NCI-H2196 (cell line): ENCODE measurements around the gene CLEC18C.
"Not testable (repeated sequence)": the region's sequence is repeated elsewhere in the genome, so short reads cannot be mapped to it uniquely, and the experiment has no call there.

Experiments
- DNase-seq: peaks from one replicate; lab custom pipeline; 2025; ENCODE audit not compliant: unreplicated experiment; lab: John Stamatoyannopoulos, UW

The CLEC18C gene

DNA sequence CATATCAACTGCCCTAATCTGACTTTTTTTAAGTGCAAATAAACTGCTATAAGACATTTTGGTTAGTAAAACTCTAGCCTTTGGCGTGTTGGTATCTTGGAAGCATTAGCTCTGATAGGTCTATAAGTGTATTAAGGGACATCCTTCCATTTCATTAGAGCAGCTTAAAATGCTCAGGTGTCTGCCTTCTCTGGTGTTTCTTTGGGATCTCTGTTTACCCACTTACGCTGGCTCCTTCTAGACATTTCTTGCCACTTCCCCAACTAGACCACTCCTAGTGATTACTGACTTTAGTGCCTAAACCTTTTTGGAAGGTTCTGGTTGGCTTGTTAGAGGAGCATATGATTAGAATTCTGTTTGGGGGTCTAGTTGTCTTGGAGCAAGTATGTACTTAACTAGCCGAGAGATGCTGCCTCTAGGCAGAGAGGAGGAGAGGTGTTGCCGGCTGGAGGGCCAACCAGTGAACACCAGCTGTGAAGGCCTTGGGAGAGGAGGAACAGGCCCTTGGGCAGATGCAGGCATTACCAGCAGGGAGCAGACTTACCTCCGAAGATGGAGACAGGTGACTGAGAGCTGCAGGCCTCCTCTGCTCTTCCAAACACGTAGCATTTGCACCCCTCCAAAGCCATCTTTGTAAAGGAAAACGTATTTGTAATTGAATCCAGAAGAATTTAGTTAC, 15.2 kb upstream of the CLEC18C start:
- no peak for DNase-seq

DNA sequence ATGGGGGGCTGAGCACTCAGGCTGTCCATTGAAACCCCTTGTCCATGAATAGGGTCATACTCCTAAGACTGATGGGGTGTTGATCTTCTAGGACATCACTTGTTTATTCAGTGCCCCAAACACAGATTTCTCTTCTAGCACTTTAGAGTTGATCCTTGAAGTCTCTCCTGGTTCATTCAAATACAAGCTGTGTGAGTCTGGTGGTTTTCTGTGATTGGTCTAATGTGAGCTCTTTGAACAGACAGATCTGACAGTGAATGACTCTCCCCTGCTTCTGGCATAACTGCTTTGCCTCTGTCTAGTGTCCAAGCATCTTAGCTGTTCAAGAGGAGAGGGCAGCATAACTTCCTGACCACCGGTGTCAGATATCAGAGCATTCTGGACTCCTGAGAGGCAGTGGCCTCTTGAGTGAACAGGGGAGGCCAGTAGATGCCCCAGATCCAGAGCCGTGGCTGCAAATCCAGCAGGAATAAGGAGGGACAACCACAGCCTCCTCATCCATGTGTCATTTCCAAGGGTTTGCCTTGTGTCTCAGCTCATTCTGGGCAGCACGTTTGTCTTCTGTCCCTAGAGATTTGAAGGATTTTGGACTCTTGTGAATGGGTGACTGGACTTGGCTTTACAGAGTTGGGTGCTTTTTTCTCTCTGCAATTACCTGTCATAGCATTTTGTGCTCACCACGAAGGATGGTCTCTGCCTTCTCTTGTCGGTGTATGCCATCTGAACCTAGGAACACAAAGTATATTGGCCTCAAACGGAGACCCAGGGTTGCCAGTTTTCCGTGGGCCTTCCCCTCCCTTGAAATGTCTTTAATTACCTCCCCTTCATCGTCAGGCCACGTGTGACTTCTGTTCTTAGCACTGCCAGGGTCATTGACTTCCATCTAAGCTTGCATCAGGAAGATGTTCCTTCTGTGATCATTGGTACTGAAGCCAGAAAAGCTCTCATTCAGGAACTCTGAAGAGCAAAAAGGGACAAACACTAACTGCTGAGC, 13.9 kb upstream of the CLEC18C start:
- DNase-seq: no peak

DNA sequence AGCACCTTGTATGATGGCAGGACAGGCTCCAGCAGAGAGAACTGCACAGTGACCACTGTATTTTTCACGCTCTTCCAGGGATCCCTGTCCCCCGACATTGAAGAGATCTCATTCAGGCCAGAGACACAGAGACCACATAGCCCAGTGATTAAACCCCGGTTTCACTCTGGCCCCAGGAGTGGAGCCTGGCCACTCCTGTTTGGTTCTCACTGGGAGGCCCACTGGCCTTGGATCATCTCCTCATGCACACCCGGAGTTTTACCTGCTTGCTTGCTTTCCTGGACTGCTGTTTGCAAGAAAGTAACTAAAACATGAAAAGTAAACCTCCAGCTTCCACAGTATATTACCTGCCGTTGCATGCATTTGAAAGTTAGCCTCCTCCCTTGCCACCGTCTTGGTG, 13.2 kb upstream of the CLEC18C start:
- no peak for DNase-seq

GRCh38 chr16:70160821-70161220, 12.8 kb upstream of the CLEC18C start:
- DNase-seq: no peak

DNA sequence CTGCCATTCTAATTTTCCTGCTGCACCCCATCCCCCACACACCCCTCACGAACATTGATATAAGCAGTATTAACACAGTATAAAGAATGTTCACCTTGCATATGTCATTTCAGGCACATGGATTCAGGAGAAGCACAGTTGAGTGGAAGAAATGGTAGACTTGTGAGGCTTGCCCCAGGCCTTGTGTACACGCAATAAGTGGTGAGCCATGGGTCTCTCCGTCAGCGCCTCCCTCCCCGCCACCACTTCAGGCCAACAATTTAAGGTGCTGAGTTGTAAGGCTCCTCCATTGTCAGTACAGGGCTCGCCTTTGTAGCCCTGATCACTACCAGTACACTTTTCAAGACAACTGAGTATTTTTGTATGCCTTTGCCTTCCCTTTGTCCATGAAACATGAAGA, 12.2 kb upstream of the CLEC18C start:
- DNase-seq: no peak

DNA sequence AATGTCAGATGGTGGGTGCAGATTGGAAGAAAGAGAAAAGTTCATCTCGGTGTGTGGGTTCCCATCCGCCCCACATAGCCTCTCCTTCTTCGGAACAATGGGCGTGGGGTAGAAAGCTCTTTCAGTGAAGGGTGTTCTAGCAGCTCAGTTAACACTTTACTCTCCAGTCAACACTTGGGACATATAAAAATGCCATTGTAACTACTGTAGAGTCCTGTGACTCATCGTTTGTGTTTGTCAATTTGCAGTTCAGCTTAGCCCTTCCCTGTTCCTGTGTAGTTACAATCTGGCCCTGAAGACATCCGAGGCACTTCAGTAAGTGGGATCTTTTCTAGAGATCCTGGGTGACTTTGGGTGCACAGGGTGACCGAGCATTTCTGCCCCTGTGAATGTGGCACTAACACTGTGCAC, 11.5 kb upstream of the CLEC18C start:
- no peak for DNase-seq

DNA sequence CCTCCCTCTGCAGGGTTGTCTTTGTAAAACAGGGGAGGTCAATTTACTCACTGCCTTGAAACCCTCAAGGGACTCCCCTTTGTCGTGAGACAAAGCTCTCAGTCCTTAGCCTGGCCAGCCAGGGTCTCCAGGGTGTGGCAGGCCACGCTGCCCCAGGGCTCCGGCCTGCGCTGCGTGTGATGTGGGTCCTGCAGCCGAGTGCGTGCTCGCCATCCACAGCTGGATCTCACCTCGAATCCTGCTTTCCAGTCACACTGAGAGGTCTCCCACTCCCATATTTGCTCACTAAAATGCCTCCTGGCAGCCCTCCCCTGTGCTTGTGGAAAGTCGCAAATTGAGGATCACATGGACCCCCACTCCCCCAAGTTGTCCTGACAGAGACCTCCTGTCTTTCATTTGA, 10.0 kb upstream of the CLEC18C start:
- DNase-seq: no peak

GRCh38 chr16:70166688-70167087, 6.9 kb upstream of the CLEC18C start:
- not testable (repeated sequence) for DNase-seq

- not testable (repeated sequence) for DNase-seq
Observed at GRCh38 chr16:70173916-70174315, 329 bp downstream of the CLEC18C start.

GRCh38 chr16:70174387-70174932, 873 bp downstream of the CLEC18C start:
- DNase-seq: not testable (repeated sequence)

GRCh38 chr16:70187858-70188607, 14.4 kb downstream of the CLEC18C start:
- DNase-seq: not testable (repeated sequence)

DNA sequence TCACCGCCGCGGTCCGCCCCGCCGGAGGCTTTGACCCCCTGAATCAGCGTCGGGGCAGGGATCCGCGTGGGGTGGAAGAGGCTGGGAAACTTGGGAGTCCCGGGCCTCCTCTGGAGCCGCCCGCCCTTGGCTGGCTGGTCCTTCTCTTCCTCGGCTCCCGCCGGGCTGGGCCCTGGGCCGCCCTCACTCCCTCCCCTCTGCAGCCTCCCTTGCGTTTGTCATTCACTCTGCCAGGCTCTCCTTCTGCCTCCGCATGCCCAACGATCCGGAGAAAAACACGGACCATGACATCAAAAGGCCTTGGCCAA, 15.0 kb downstream of the CLEC18C start:
- not testable (repeated sequence) for DNase-seq

DNA sequence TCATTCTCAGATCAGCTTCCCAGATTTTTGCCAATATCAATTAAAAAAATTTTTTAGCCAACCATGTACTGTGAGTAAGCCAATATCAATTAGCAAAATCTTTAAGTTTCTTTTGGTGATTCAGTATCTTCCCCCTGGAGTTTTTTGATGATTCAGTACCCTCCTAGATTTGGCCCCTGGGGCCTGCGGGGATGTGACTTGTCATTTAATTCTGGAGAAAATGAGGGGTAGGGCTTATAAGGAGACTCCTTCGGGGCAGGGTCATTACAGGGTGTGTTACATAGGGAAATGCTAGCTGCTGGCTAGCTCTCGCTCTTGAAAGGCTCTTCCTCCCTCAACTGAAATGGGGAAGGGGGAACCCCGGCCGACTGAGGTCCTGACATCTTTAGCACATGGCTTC, 17.0 kb downstream of the CLEC18C start:
- not testable (repeated sequence) for DNase-seq

DNA sequence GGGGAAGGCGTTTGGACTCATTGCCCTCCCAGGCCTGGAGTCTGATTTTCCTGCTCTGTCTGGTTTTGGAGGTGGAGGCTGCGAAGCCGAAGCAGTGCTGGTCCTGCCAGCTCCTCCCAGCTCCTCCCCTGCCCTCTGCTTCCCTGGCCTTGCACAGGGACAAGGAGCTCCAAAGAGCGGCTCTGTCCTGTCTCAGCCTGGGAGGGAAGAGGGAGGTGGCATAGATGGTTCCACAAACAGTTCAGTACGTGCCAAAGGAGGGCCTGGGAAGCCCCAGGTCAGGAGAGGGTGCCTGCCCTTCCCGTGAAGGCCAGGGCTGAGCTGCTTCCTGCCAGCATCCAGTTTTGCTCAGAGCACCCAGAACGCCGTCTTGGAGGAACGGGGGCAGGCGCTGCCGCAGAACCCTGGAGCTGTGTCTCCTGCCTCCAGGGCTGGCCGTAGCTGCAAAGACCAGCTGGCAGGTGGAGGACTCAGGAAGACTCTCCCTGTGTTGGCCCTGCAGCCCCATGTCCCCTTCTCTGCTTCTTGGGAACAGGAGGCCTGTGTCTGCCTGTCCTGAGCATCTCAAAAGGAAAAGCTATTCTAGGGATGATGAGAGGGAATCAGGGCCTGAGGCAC, 23.2 kb downstream of the CLEC18C start:
- DNase-seq: not testable (repeated sequence)

DNA sequence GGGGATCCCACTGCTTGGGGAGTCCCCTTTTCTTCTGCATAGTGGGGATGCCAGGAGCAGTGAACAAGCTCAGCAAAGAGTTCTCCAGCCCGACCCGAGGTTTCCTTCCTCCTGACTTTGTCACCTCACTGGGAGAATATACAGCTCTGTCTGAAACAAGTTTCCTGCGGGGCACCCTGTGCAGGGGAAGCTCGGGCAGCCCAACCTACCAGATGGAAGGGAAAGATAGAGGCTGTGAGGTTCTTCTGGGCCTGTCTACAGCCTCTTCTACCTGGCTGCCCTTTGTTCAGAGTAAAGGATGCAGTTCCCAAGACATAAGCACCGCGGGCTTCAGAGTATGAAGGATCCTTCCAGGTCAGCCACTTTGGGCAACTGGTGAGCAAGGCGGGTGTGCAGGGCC, 24.0 kb downstream of the CLEC18C start:
- not testable (repeated sequence) for DNase-seq

DNA sequence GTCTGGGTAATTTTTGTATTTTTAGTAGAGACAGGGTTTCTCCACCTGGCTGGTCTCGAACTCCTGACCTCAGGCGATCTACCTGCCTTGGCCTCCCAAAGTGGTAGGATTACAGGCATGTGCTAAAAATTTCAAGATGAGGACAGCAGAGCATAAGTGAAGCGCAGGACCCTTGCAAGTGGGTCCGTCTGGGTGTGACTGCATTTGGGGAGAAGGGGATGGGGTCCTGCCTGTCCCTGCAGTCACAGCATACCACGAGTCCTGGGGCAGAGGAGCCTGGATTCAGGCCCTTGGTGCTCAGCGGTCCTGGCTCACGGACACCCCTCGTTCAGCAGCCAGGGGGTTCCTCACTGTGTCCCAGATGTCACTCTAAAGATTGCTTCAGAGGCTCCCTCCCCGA, 24.6 kb downstream of the CLEC18C start:
- not testable (repeated sequence) for DNase-seq

- not testable (repeated sequence) for DNase-seq
Observed at GRCh38 chr16:70198666-70199065, 25.1 kb downstream of the CLEC18C start.

DNA sequence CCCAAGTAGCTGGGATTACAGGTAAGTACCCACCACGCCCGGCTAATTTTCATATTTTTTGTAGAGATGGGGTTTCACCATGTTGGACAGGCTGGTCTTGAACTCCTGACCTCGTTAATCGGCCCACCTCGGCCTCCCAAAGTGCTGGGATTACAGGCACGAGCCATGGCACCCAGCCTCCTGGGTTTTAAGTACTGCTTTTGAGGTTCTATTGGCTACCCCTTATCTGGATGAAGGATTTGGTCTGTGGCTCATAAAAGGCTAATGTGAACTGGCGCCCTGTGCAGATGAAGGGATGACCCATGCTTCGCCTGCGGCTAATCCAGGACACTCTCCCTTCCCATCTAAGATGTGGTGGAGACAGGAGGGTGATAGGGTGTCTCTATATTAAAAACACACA, 25.6 kb downstream of the CLEC18C start:
- DNase-seq: not testable (repeated sequence)

DNA sequence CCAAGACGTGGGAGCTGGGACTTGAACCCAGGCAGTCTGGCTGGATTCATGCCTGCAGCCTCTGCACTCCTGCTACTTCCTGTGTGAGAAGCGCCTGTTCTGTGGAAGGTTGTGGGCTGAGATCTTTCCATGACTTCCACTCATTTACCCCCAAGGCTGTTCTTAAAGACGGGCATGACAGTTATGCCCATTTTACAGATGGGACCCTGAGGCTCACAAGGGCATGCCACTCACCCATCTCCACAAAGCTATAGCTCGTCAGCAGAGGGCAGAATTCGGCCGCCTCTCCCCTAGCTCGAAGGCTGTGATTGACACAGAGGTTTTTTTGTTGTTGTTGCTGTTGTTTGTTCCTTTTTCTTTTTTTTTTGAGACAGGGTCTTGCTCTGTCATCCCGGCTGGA, 26.5 kb downstream of the CLEC18C start:
- not testable (repeated sequence) for DNase-seq

DNA sequence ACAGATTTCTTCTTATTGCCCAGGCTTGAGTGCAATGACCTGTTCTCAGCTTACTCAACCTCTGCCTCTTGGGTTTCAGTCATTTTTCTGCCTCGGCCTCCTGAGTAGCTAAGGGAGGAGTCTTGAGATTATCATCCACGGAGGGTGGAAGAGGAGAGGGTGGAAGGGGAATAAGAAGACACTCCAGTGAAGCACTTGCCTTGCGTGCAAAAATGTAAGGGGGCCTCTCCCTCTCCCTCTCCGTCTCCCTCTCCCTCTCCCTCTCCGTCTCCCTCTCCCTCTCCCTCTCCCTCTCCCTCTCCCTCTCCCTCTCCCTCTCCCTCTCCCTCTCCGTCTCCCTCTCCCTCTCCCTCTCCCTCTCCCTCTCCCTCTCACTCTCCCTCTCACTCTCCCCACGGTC, 29.9 kb downstream of the CLEC18C start:
- not testable (repeated sequence) for DNase-seq

GRCh38 chr16:70204010-70204409, 30.4 kb downstream of the CLEC18C start:
- not testable (repeated sequence) for DNase-seq
